Measurements from ENCODE around the gene SNHG17. TPM values are rescaled to one million over a fixed set of nuclear protein-coding genes. Genes with fewer than 3 reads are reported as not detected.
"Not testable (repeated sequence)": the region's sequence is repeated elsewhere in the genome, so short reads cannot be mapped to it uniquely, and the experiment has no call there.

The SNHG17 gene
- total RNA-seq, 2 donors from 2014 or later: 69.2 to 99.4 TPM

GRCh38 chr20:38423541-38423940 lies 11.6 kb downstream of the SNHG17 start:
- Mint-ChIP-seq H3K4me3 (no peak overlapping the region), H3K36me3 (ENCODE audit: low read depth) (peaks cover 8% of the 10 kb centered on the region), H3K27me3 (no peaks in the 10 kb centered on the region), H3K27ac (no peak overlapping the region), H3K4me1 (peaks cover 14% of the 10 kb centered on the region)
- DNase-seq: no peak
- no peak for ATAC-seq
- H3K9me3 ChIP-seq (ENCODE audit: control insufficient read depth, low read length, poor library complexity, severe bottlenecking): no peaks in the 10 kb centered on the region

GRCh38 chr20:38421915-38422314 lies 13.2 kb downstream of the SNHG17 start:
- peaks cover 10% of the 10 kb centered on the region for H3K36me3 Mint-ChIP-seq (ENCODE audit: low read depth)

GRCh38 chr20:38420388-38421085 lies 14.6 kb downstream of the SNHG17 start:
- Mint-ChIP-seq H3K4me1 (peaks cover 7% of the 10 kb centered on the region), H3K27me3 (no peaks in the 10 kb centered on the region), H3K36me3 (ENCODE audit: low read depth) (peaks cover 10% of the 10 kb centered on the region), H3K27ac (no peak overlapping the region), H3K4me3 (peak overlapping the region; percentile 19)
- ATAC-seq (no peak), DNase-seq (no peak)
- no peaks in the 10 kb centered on the region for H3K9me3 ChIP-seq (ENCODE audit: control insufficient read depth, low read length, poor library complexity, severe bottlenecking)

More at GRCh38 chr20:38421915-38422314, 13.2 kb downstream of the SNHG17 start:
- DNase-seq: no peak
- Mint-ChIP-seq H3K4me1 (peaks cover 10% of the 10 kb centered on the region), H3K27ac (peak overlapping the region; percentile 16), H3K4me3 (no peak overlapping the region), H3K27me3 (no peaks in the 10 kb centered on the region)
- no peaks in the 10 kb centered on the region for H3K9me3 ChIP-seq (ENCODE audit: control insufficient read depth, low read length, poor library complexity, severe bottlenecking)
- no peak for ATAC-seq

GRCh38 chr20:38418509-38419204 lies 16.5 kb downstream of the SNHG17 start:
- peak overlapping the region; percentile 49 for H3K27ac Mint-ChIP-seq
- no peak for DNase-seq
- ATAC-seq: no peak
- no peaks in the 10 kb centered on the region for H3K27me3 Mint-ChIP-seq
- H3K9me3 ChIP-seq (ENCODE audit: control insufficient read depth, low read length, poor library complexity, severe bottlenecking): no peaks in the 10 kb centered on the region
- peaks cover 10% of the 10 kb centered on the region for H3K36me3 Mint-ChIP-seq (ENCODE audit: low read depth)
- H3K4me1 Mint-ChIP-seq: peaks cover 3% of the 10 kb centered on the region
- H3K4me3 Mint-ChIP-seq: no peak overlapping the region

- Mint-ChIP-seq H3K4me1 (no peaks in the 10 kb centered on the region), H3K27ac (no peak overlapping the region), H3K36me3 (ENCODE audit: low read depth) (peaks cover 6% of the 10 kb centered on the region), H3K27me3 (no peaks in the 10 kb centered on the region), H3K4me3 (no peak overlapping the region)
- no peaks in the 10 kb centered on the region for H3K9me3 ChIP-seq (ENCODE audit: control insufficient read depth, low read length, poor library complexity, severe bottlenecking)
- ATAC-seq: no peak
- DNase-seq: no peak
These were observed 20.2 kb downstream of the SNHG17 start for GRCh38 chr20:38414769-38415450.

GRCh38 chr20:38412877-38413577 lies 22.1 kb downstream of the SNHG17 start:
- ATAC-seq (no peak), DNase-seq (no peak)
- H3K9me3 ChIP-seq (ENCODE audit: control insufficient read depth, low read length, poor library complexity, severe bottlenecking): no peaks in the 10 kb centered on the region
- Mint-ChIP-seq H3K36me3 (ENCODE audit: low read depth) (peaks cover 8% of the 10 kb centered on the region), H3K27me3 (no peaks in the 10 kb centered on the region), H3K4me1 (no peaks in the 10 kb centered on the region), H3K27ac (no peak overlapping the region), H3K4me3 (no peak overlapping the region)

- not testable (repeated sequence) for ATAC-seq; H3K36me3 Mint-ChIP-seq (ENCODE audit: low read depth); DNase-seq; H3K4me1 Mint-ChIP-seq; H3K9me3 ChIP-seq (ENCODE audit: control insufficient read depth, low read length, poor library complexity, severe bottlenecking); H3K27ac Mint-ChIP-seq; H3K27me3 Mint-ChIP-seq; H3K4me3 Mint-ChIP-seq
These were observed 27.3 kb downstream of the SNHG17 start for GRCh38 chr20:38407822-38408221.

GRCh38 chr20:38407321-38407720 lies 27.8 kb downstream of the SNHG17 start:
- Mint-ChIP-seq H3K4me1 (no peaks in the 10 kb centered on the region), H3K4me3 (no peak overlapping the region), H3K27ac (no peak overlapping the region), H3K27me3 (no peaks in the 10 kb centered on the region), H3K36me3 (ENCODE audit: low read depth) (peaks cover 6% of the 10 kb centered on the region)
- no peak for ATAC-seq
- no peak for DNase-seq
- no peaks in the 10 kb centered on the region for H3K9me3 ChIP-seq (ENCODE audit: control insufficient read depth, low read length, poor library complexity, severe bottlenecking)

GRCh38 chr20:38406476-38406875 lies 28.7 kb downstream of the SNHG17 start:
- H3K27ac Mint-ChIP-seq: no peak overlapping the region
- H3K36me3 Mint-ChIP-seq (ENCODE audit: low read depth): peaks cover 5% of the 10 kb centered on the region
- DNase-seq (no peak), ATAC-seq (no peak)
- H3K9me3 ChIP-seq (ENCODE audit: control insufficient read depth, low read length, poor library complexity, severe bottlenecking): no peaks in the 10 kb centered on the region
- H3K4me3 Mint-ChIP-seq: no peak overlapping the region
- no peaks in the 10 kb centered on the region for H3K4me1 Mint-ChIP-seq
- H3K27me3 Mint-ChIP-seq: no peaks in the 10 kb centered on the region

GRCh38 chr20:38405132-38405531 lies 30.0 kb downstream of the SNHG17 start:
- ATAC-seq (no peak), DNase-seq (no peak)
- no peaks in the 10 kb centered on the region for H3K9me3 ChIP-seq (ENCODE audit: control insufficient read depth, low read length, poor library complexity, severe bottlenecking)
- Mint-ChIP-seq H3K4me3 (no peak overlapping the region), H3K4me1 (no peaks in the 10 kb centered on the region), H3K36me3 (ENCODE audit: low read depth) (peaks cover 7% of the 10 kb centered on the region), H3K27ac (no peak overlapping the region), H3K27me3 (peaks cover 6% of the 10 kb centered on the region)

GRCh38 chr20:38404016-38404415 lies 31.1 kb downstream of the SNHG17 start:
- no peak for DNase-seq
- no peaks in the 10 kb centered on the region for H3K4me1 Mint-ChIP-seq

GRCh38 chr20:38402816-38403215 lies 32.3 kb downstream of the SNHG17 start:
- no peaks in the 10 kb centered on the region for H3K9me3 ChIP-seq (ENCODE audit: control insufficient read depth, low read length, poor library complexity, severe bottlenecking)
- no peaks in the 10 kb centered on the region for H3K4me1 Mint-ChIP-seq
- H3K36me3 Mint-ChIP-seq (ENCODE audit: low read depth): peaks cover 5% of the 10 kb centered on the region
- DNase-seq: no peak
- no peak for ATAC-seq
- no peak overlapping the region for H3K27ac Mint-ChIP-seq
- H3K27me3 Mint-ChIP-seq: peaks cover 6% of the 10 kb centered on the region
- H3K4me3 Mint-ChIP-seq: no peak overlapping the region

More at GRCh38 chr20:38404016-38404415, 31.1 kb downstream of the SNHG17 start:
- Mint-ChIP-seq H3K4me3 (no peak overlapping the region), H3K27me3 (peaks cover 6% of the 10 kb centered on the region), H3K36me3 (ENCODE audit: low read depth) (peaks cover 5% of the 10 kb centered on the region), H3K27ac (no peak overlapping the region)
- no peaks in the 10 kb centered on the region for H3K9me3 ChIP-seq (ENCODE audit: control insufficient read depth, low read length, poor library complexity, severe bottlenecking)
- ATAC-seq: no peak

GRCh38 chr20:38402089-38402488 lies 33.0 kb downstream of the SNHG17 start:
- no peak for DNase-seq
- H3K4me3 Mint-ChIP-seq: no peak overlapping the region
- ATAC-seq: no peak
- H3K9me3 ChIP-seq (ENCODE audit: control insufficient read depth, low read length, poor library complexity, severe bottlenecking): no peaks in the 10 kb centered on the region
- H3K27me3 Mint-ChIP-seq: peaks cover 6% of the 10 kb centered on the region
- H3K4me1 Mint-ChIP-seq: no peaks in the 10 kb centered on the region
- H3K36me3 Mint-ChIP-seq (ENCODE audit: low read depth): peaks cover 5% of the 10 kb centered on the region
- no peak overlapping the region for H3K27ac Mint-ChIP-seq

Data from T-helper 17 cell (primary cell).